IMR-90 (cell line): ENCODE data around the gene NFASC. TPM values are rescaled to one million over a fixed set of nuclear protein-coding genes. Genes with fewer than 3 reads are reported as not detected.

ENCODE experiments used
- polyA plus RNA-seq, 3 experiments: library from polyadenylated mRNA; depleted of rRNA; stranded (reverse); fragments of >200 nt; gene quantifications; 2 replicates each; pipeline ENCODE4 v1.2.3, GENCODE V29; 2012; ENCODE audit warnings: low replicate concordance in 1 of 3
- total RNA-seq: library from RNA; depleted of rRNA; stranded (reverse); fragments of >200 nt; gene quantifications from 2 replicates; pipeline ENCODE4 v1.2.3, GENCODE V29; 2012; rRNA removed

The NFASC gene
- total and polyA plus RNA-seq, 2 of the 4 experiments (the other 2 are of a cell fraction), result 0.18 to 0.79 TPM

Other genes with a start within 250 kb of the NFASC start
- not detected in 2 replicates for gene LRRN2, start 185.1 kb upstream of the NFASC start, total RNA-seq
- gene LRRN2, start 185.1 kb upstream of the NFASC start, polyA plus RNA-seq (2012; rRNA removed), result not detected in 2 replicates
- gene CNTN2, start 172.3 kb downstream of the NFASC start, total RNA-seq, result 0.28 TPM in 1 of 2 replicates, not detected in the other
- not detected in 2 replicates for gene CNTN2, start 172.3 kb downstream of the NFASC start, polyA plus RNA-seq (2012; rRNA removed)
- 1.7 and 1.8 TPM in 2 replicates for gene TMEM81, start 213.6 kb downstream of the NFASC start, total RNA-seq
- 1.5 and 1.7 TPM in 2 replicates for gene TMEM81, start 213.6 kb downstream of the NFASC start, polyA plus RNA-seq (2012; rRNA removed)